Activated CD4-positive, CD25-positive, alpha-beta regulatory T cell treated with anti-CD3 and anti-CD28 coated beads, Interleukin-2, amount 50 U/mL, for 16 hours (primary cell): ENCODE measurements around the gene WRNIP1.

ENCODE experiments used
- DNase-seq: peaks from one replicate; pipeline ENCODE4 v3.0.0-alpha.2; 2020; ENCODE audit warnings: low read depth, low spot score

Gene WRNIP1

GRCh38 chr6:2740581-2740980 is 24.6 kb upstream of the WRNIP1 start:
- no peak for DNase-seq

GRCh38 chr6:2741756-2742155 is 23.4 kb upstream of the WRNIP1 start:
- no peak for DNase-seq

- DNase-seq: no peak
Measured at GRCh38 chr6:2743280-2744208, 21.6 kb upstream of the WRNIP1 start.

GRCh38 chr6:2744209-2744771 is 20.9 kb upstream of the WRNIP1 start:
- no peak for DNase-seq

- DNase-seq: no peak
Measured at GRCh38 chr6:2744778-2745177, 20.4 kb upstream of the WRNIP1 start.

GRCh38 chr6:2745246-2745645 is 19.9 kb upstream of the WRNIP1 start:
- no peak for DNase-seq

- no peak for DNase-seq
Measured at GRCh38 chr6:2746557-2747061, 18.6 kb upstream of the WRNIP1 start.

- DNase-seq: no peak
Measured at GRCh38 chr6:2748183-2748582, 17.0 kb upstream of the WRNIP1 start.

GRCh38 chr6:2749969-2750600 is 15.1 kb upstream of the WRNIP1 start:
- DNase-seq: peak; percentile 47

GRCh38 chr6:2750832-2751231 is 14.4 kb upstream of the WRNIP1 start, which contains the start of gene MYLK4:
Gene MYLK4 (minus strand): TSS chr6:2750922. CDS start chr6:2749294, 1,628 bp downstream.
- DNase-seq: no peak

- DNase-seq: no peak
Measured at GRCh38 chr6:2751871-2752270, 13.3 kb upstream of the WRNIP1 start.

- DNase-seq: no peak
Measured at GRCh38 chr6:2752477-2753109, 12.6 kb upstream of the WRNIP1 start.

GRCh38 chr6:2753110-2753489 is 12.1 kb upstream of the WRNIP1 start:
- no peak for DNase-seq

GRCh38 chr6:2753743-2754142 is 11.4 kb upstream of the WRNIP1 start:
- DNase-seq: no peak

GRCh38 chr6:2754393-2754792 is 10.8 kb upstream of the WRNIP1 start:
- no peak for DNase-seq

- DNase-seq: no peak
Measured at GRCh38 chr6:2754911-2755310, 10.3 kb upstream of the WRNIP1 start.

GRCh38 chr6:2755456-2755855 is 9.7 kb upstream of the WRNIP1 start:
- DNase-seq: no peak

- no peak for DNase-seq
Measured at GRCh38 chr6:2756241-2756640, 9.0 kb upstream of the WRNIP1 start.

GRCh38 chr6:2756687-2757224 is 8.4 kb upstream of the WRNIP1 start:
- DNase-seq: no peak

GRCh38 chr6:2758980-2759379 is 6.2 kb upstream of the WRNIP1 start:
- DNase-seq: no peak
